ENCODE measurements around the gene CNOT3. TPM values are rescaled to one million over a fixed set of nuclear protein-coding genes. Genes with fewer than 3 reads are reported as not detected.
"Not testable (repeated sequence)": the region's sequence is repeated elsewhere in the genome, so short reads cannot be mapped to it uniquely, and the experiment has no call there.

CNOT3 gene
- total and polyA plus RNA-seq, 8 donors = 35.2 to 75.0 (median 61.5) TPM

DNA sequence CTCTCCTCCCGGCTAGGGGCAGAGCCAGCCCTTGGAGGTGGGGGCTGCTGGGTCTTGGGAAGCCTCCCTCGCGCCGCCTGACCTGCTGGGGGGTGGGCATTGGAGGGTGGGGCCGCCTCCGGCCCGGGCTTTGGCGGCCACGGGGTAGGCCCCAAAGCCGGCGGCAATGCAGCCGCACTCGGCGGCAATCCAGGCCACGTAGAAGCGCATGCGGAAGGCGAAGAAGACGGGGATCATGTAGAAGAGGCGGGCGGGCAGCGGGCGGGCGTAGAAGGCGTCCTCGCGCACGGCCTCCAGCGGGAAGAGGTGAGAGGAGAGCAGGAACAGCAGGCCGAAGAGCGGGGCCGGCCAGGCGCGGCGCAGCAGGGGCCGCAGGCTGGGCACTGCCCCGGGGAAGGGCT, 43.1 kb downstream of the CNOT3 start:
- Histone ChIP-seq H3K27me3 (no peaks in the 10 kb centered on the region), H3K36me3 (peaks cover 0 to 82% of the 10 kb centered on the region in 2 donors), H3K27ac (no peak overlapping the region), H3K4me3 (no peak overlapping the region), H3K4me1 (no peaks in the 10 kb centered on the region), H3K9me3 (no peaks in the 10 kb centered on the region)
- TF ChIP-seq, protein P1, sequence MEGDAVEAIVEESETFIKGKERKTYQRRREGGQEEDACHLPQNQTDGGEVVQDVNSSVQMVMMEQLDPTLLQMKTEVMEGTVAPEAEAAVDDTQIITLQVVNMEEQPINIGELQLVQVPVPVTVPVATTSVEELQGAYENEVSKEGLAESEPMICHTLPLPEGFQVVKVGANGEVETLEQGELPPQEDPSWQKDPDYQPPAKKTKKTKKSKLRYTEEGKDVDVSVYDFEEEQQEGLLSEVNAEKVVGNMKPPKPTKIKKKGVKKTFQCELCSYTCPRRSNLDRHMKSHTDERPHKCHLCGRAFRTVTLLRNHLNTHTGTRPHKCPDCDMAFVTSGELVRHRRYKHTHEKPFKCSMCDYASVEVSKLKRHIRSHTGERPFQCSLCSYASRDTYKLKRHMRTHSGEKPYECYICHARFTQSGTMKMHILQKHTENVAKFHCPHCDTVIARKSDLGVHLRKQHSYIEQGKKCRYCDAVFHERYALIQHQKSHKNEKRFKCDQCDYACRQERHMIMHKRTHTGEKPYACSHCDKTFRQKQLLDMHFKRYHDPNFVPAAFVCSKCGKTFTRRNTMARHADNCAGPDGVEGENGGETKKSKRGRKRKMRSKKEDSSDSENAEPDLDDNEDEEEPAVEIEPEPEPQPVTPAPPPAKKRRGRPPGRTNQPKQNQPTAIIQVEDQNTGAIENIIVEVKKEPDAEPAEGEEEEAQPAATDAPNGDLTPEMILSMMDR (IDR thresholded peaks at IDR 0.05) = no peak
- intact Hi-C loops (cut with DNase I) = no loop called here
- peak in 1 of 4 donors; percentile 73 for DNase-seq
- ATAC-seq = no peak

DNA sequence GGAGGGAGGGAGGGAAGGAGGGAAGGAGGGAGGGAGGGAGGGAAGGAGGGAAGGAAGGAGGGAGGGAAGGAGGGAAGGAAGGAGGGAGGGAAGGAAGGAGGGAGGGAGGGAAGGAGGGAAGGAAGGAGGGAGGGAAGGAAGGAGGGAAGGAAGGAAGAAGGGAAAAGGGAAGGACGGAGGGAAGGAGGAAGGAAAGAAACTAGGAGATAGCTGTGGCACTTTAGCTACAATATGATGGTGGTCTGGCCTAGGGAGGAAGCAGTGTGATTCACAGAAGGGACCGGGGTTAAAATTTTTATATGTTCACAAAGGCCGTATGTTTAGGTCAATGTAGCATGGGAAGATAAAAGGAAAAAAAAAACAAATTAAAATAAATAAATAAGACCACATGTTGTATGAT, 44.3 kb downstream of the CNOT3 start:
- ATAC-seq = not testable (repeated sequence)

DNA sequence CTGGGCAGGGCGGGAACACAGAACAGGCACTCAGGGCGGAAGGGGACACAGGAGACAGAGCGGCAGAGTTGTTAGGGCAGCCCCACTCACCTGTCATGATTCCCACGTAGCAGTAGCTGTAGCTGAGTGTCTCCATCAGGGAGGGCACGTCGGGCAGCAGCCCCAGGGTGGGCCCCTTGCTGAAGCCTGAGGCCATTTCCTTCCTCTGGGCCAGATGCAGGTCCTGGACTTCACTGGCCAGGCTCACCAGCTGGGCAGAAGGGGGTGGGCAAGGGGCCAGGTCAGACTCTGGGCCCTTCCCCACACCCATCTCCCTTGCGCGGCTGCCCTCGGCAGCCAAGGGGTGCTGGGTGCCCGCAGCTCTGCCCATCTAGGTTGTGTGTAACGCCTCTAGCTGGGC, 45.9 kb downstream of the CNOT3 start:
- peaks cover 2 to 16% of the 10 kb centered on the region in 2 donors for H3K4me1 ChIP-seq
- intact Hi-C loops (cut with DNase I) = no loop called here
- no peaks in the 10 kb centered on the region for H3K9me3 ChIP-seq
- H3K4me3 ChIP-seq = no peak overlapping the region
- H3K27me3 ChIP-seq = no peaks in the 10 kb centered on the region
- H3K27ac ChIP-seq = no peak overlapping the region
- ATAC-seq (no peak), DNase-seq (peak in 1 of 4 donors; percentile 34)
- TF ChIP-seq, protein P1 (IDR thresholded peaks at IDR 0.05) = no peak
- peaks cover 0 to 73% of the 10 kb centered on the region in 2 donors for H3K36me3 ChIP-seq

More for the DNA sequence above, 44.3 kb downstream of the CNOT3 start:
- intact Hi-C loops (cut with DNase I); H3K27ac ChIP-seq; H3K4me3 ChIP-seq; H3K4me1 ChIP-seq; DNase-seq; H3K27me3 ChIP-seq; H3K9me3 ChIP-seq: not testable (repeated sequence)
- H3K36me3 ChIP-seq = peaks cover 0 to 82% of the 10 kb centered on the region in 2 donors

DNA sequence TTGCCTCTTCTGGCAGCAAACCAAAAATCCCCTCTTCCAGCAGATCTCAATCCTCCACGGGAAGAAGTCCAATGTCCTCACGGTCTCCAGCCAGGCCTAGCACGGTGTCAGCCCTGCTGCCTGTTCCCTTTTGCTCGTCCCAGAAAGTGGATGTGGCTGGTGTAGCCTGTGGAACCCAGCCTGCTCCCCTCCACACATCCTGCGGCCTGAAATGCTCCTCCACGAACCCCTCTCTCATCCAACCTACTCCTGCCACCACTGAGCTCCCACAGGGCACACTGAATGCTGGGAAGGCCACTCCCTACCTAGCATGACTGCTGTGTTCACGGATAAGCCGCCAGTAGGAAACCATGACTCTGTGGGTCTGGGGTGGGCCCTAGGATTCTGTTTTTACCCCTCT, 48.8 kb downstream of the CNOT3 start:
- DNase-seq (peak in 1 of 4 donors; percentile 30), ATAC-seq (no peak)
- Histone ChIP-seq H3K27me3 (no peaks in the 10 kb centered on the region), H3K4me3 (no peak overlapping the region), H3K36me3 (peaks cover 0 to 44% of the 10 kb centered on the region in 2 donors), H3K27ac (no peak overlapping the region), H3K4me1 (peaks cover 4 to 21% of the 10 kb centered on the region in 2 donors), H3K9me3 (no peaks in the 10 kb centered on the region)
- intact Hi-C loops (cut with DNase I) = no loop called here
- TF ChIP-seq, protein P1 (IDR thresholded peaks at IDR 0.05) = no peak

DNA sequence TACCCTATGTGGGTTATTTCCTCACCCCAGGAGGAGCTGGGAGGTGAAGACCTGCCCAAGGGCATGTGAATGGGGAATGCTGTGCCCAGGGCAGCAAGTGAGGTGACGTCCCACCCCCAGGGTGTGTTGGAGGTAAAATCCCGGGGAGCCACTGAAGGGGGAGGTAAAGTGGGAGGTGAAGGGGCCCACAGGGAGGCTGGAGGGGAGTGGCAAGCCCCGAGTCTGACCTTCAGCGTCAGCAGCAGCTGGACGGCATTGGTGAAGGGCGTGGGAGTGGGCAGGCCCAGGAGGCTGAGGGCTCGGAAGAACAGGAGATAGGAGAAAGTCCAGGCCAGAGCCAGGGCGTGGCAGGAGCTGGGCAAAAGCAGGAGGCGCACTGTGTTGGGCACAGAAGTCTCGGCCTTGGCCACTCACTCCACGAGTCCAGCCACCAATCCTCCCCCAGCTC, 49.4 kb downstream of the CNOT3 start:
- Histone ChIP-seq H3K9me3 (no peaks in the 10 kb centered on the region), H3K36me3 (peaks cover 0 to 44% of the 10 kb centered on the region in 2 donors)

More for the DNA sequence above, 49.4 kb downstream of the CNOT3 start:
- Histone ChIP-seq H3K27me3 (no peaks in the 10 kb centered on the region), H3K4me1 (peaks cover 8 to 26% of the 10 kb centered on the region in 2 donors), H3K4me3 (no peak overlapping the region), H3K27ac (no peak overlapping the region)
- ATAC-seq (no peak), DNase-seq (peak in 1 of 4 donors; percentile 66)
- intact Hi-C loops (cut with DNase I) = no loop called here
- TF ChIP-seq, protein P1 (IDR thresholded peaks at IDR 0.05) = no peak

Measured in left lung (tissue), 10 donors.